Osteoblast (primary cell): Measurements from ENCODE around the gene PIEZO2. TPM values are rescaled to one million over a fixed set of nuclear protein-coding genes. Genes with fewer than 3 reads are reported as not detected.

Experiments used
- DNase-seq: peaks from one replicate; pipeline ENCODE4 v3.0.0; 2011; ENCODE audit warnings: low spot score, mixed read lengths; ENCODE audit not compliant: insufficient read length; ENCODE audit errors: missing footprints
- H2AFZ ChIP-seq: 2 replicates; pipeline ENCODE4 v1.6.0; 2011; ENCODE audit warnings: mild to moderate bottlenecking, low read length
- H3K27ac ChIP-seq: 2 replicates; pipeline ENCODE4 v1.5.1; 2011; ENCODE audit warnings: mild to moderate bottlenecking, low read depth, low read length, moderate library complexity
- H3K27me3 ChIP-seq: 2 replicates; pipeline ENCODE4 v1.6.0; 2012; ENCODE audit warnings: mild to moderate bottlenecking, control low read depth, inconsistent platforms, low read length, moderate library complexity; ENCODE audit not compliant: insufficient read depth
- H3K36me3 ChIP-seq: 2 replicates; pipeline ENCODE4 v1.5.1; 2011; ENCODE audit warnings: mild to moderate bottlenecking, low read length, control low read depth, moderate library complexity; ENCODE audit not compliant: insufficient read depth
- H3K4me1 ChIP-seq: 2 replicates; pipeline ENCODE4 v1.5.1; 2011; ENCODE audit warnings: mild to moderate bottlenecking, low read length, control low read depth, moderate library complexity; ENCODE audit not compliant: insufficient read depth
- H3K4me2 ChIP-seq: 2 replicates; pipeline ENCODE4 v1.6.0; 2011; ENCODE audit warnings: mild to moderate bottlenecking, low read length; ENCODE audit not compliant: insufficient read depth
- H3K4me3 ChIP-seq: fragments of 200-600 bp; sonication (generic); 3 replicates; pipeline ENCODE4 v1.5.1; 2012; ENCODE audit warnings: mild to moderate bottlenecking, low read length, inconsistent platforms; ENCODE audit not compliant: insufficient read depth
- H3K79me2 ChIP-seq: 2 replicates; pipeline ENCODE4 v1.6.0; 2012; ENCODE audit warnings: mild to moderate bottlenecking, low read length, control low read depth, inconsistent platforms; ENCODE audit not compliant: insufficient read depth
- H3K9me3 ChIP-seq: 2 replicates; pipeline ENCODE4 v1.5.1; 2011; ENCODE audit warnings: low read depth, low read length, control low read depth
- H4K20me1 ChIP-seq: 2 replicates; pipeline ENCODE4 v1.6.0; 2012; ENCODE audit warnings: mild to moderate bottlenecking, low read length, control low read depth; ENCODE audit not compliant: insufficient read depth
- CTCF ChIP-seq: IDR thresholded peaks from 2 replicates; pipeline ENCODE4 v1.5.1; 2011; ENCODE audit warnings: mild to moderate bottlenecking, low read depth, low read length, moderate library complexity; ENCODE audit errors: extremely low read depth
- total RNA-seq: library from RNA; depleted of rRNA; stranded (reverse); fragments of >200 nt; gene quantifications from 2 replicates; pipeline ENCODE4 v1.2.3, GENCODE V29; 2012

The PIEZO2 gene
- total RNA-seq, 1 donor: 46.7 TPM

GRCh38 chr18:10901329-10901728 lies 248.0 kb downstream of the PIEZO2 start:
- Histone ChIP-seq H3K36me3 (no peaks in the 10 kb centered on the region), H3K27me3 (no peaks in the 10 kb centered on the region), H3K4me2 (no peak overlapping the region), H3K27ac (no peak overlapping the region), H3K4me3 (no peak overlapping the region), H4K20me1 (no peaks in the 10 kb centered on the region), H3K9me3 (no peaks in the 10 kb centered on the region), H3K4me1 (no peaks in the 10 kb centered on the region), H3K79me2 (no peaks in the 10 kb centered on the region), H2AFZ (no peak overlapping the region)
- DNase-seq: no peak
- TF ChIP-seq CTCF: no peak

- no peak overlapping the region for H3K4me2 ChIP-seq
- no peak for TF ChIP-seq CTCF
- no peaks in the 10 kb centered on the region for H3K4me1 ChIP-seq
- H3K27me3 ChIP-seq: no peaks in the 10 kb centered on the region
- H3K27ac ChIP-seq: no peak overlapping the region
- no peaks in the 10 kb centered on the region for H4K20me1 ChIP-seq
- no peak overlapping the region for H3K4me3 ChIP-seq
- no peaks in the 10 kb centered on the region for H3K79me2 ChIP-seq
- H3K9me3 ChIP-seq: no peaks in the 10 kb centered on the region
- DNase-seq: no peak
- H3K36me3 ChIP-seq: no peaks in the 10 kb centered on the region
- no peak overlapping the region for H2AFZ ChIP-seq
Measured at GRCh38 chr18:10900435-10900834, 248.9 kb downstream of the PIEZO2 start.

GRCh38 chr18:10899481-10899880 lies 249.9 kb downstream of the PIEZO2 start:
- Histone ChIP-seq H3K36me3 (no peaks in the 10 kb centered on the region), H3K4me1 (no peaks in the 10 kb centered on the region), H3K79me2 (no peaks in the 10 kb centered on the region), H4K20me1 (no peaks in the 10 kb centered on the region), H3K9me3 (no peaks in the 10 kb centered on the region), H3K27me3 (no peaks in the 10 kb centered on the region), H3K27ac (no peak overlapping the region), H3K4me3 (no peak overlapping the region), H2AFZ (no peak overlapping the region), H3K4me2 (no peak overlapping the region)
- no peak for DNase-seq
- TF ChIP-seq CTCF: no peak

- no peaks in the 10 kb centered on the region for H3K27me3 ChIP-seq
- H3K36me3 ChIP-seq: no peaks in the 10 kb centered on the region
- H2AFZ ChIP-seq: no peak overlapping the region
- no peak for TF ChIP-seq CTCF
- H4K20me1 ChIP-seq: no peaks in the 10 kb centered on the region
- no peaks in the 10 kb centered on the region for H3K4me1 ChIP-seq
- H3K79me2 ChIP-seq: no peaks in the 10 kb centered on the region
- no peak overlapping the region for H3K4me2 ChIP-seq
- no peak overlapping the region for H3K4me3 ChIP-seq
- no peak for DNase-seq
- H3K27ac ChIP-seq: no peak overlapping the region
- H3K9me3 ChIP-seq: no peaks in the 10 kb centered on the region
Measured at GRCh38 chr18:10898417-10898974, 250.9 kb downstream of the PIEZO2 start.
